C4-2B (cell line): ENCODE results near the gene PDLIM5.

Source experiments
- H3K27ac ChIP-seq: fragments of 450-650 bp; 2 replicates; pipeline ENCODE4 v1.5.1; 2017
- ZFX ChIP-seq: fragments of 450-650 bp; IDR thresholded peaks from 2 replicates; pipeline ENCODE4 v1.6.1; 2017
- TF ChIP-seq, protein P1 (sequence below): fragments of 450-650 bp; conservative IDR thresholded peaks from 2 replicates; pipeline ENCODE4 v1.5.1; 2017; ENCODE audit warnings: mild to moderate bottlenecking

PDLIM5 gene

DNA sequence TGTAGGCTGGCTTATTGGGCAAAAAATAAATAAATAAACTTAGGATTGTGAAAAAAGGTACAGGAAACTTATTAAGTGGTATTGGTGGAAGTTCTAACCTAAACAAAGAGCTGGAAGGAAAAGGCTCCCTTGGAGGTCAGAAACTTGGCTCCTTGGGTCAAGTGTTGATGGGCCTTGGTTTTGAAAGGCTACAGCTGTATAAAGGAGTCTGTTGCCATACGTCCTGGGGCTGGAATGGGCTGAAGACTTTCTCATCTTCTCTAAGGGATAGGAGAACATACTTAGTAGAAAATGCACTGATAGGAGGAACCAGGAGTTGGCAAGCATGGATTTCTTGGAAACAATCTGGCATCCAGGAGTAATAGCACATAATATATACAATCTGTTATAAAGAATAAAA is 56.6 kb downstream of the PDLIM5 start:
- no peak overlapping the region for H3K27ac ChIP-seq
- no peak for TF ChIP-seq ZFX
- TF ChIP-seq, protein P1, sequence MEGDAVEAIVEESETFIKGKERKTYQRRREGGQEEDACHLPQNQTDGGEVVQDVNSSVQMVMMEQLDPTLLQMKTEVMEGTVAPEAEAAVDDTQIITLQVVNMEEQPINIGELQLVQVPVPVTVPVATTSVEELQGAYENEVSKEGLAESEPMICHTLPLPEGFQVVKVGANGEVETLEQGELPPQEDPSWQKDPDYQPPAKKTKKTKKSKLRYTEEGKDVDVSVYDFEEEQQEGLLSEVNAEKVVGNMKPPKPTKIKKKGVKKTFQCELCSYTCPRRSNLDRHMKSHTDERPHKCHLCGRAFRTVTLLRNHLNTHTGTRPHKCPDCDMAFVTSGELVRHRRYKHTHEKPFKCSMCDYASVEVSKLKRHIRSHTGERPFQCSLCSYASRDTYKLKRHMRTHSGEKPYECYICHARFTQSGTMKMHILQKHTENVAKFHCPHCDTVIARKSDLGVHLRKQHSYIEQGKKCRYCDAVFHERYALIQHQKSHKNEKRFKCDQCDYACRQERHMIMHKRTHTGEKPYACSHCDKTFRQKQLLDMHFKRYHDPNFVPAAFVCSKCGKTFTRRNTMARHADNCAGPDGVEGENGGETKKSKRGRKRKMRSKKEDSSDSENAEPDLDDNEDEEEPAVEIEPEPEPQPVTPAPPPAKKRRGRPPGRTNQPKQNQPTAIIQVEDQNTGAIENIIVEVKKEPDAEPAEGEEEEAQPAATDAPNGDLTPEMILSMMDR: no peak

GRCh38 chr4:94508806-94509205 is 57.1 kb downstream of the PDLIM5 start:
- no peak for TF ChIP-seq ZFX
- TF ChIP-seq, protein P1: no peak
- no peak overlapping the region for H3K27ac ChIP-seq

GRCh38 chr4:94511591-94511990 is 59.8 kb downstream of the PDLIM5 start:
- TF ChIP-seq, protein P1: no peak
- TF ChIP-seq ZFX: no peak
- H3K27ac ChIP-seq: peak overlapping the region; percentile 56

DNA sequence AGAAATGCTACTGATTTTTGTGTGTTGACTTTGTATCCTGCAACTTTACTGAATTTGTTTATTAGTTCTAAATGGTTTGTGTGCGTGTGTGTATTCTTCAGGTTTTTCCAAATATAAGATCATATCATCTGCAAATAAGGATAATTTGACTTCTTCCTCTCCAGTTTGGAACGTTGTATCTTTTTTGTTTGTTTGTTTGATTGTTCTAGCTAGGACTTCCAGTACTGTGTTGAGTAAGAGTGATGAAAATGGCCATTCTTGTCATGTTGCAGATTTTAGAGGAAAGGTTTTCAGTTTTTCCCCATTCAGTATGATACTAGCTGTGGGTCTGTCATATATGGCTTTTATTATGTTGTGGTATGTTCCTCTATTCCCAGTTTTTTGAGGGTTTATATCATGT is 61.8 kb downstream of the PDLIM5 start:
- H3K27ac ChIP-seq: peak overlapping the region; percentile 86

- TF ChIP-seq, protein P1: no peak
- TF ChIP-seq ZFX: no peak
- no peak overlapping the region for H3K27ac ChIP-seq
Measured at GRCh38 chr4:94515365-94515764, 63.6 kb downstream of the PDLIM5 start.

DNA sequence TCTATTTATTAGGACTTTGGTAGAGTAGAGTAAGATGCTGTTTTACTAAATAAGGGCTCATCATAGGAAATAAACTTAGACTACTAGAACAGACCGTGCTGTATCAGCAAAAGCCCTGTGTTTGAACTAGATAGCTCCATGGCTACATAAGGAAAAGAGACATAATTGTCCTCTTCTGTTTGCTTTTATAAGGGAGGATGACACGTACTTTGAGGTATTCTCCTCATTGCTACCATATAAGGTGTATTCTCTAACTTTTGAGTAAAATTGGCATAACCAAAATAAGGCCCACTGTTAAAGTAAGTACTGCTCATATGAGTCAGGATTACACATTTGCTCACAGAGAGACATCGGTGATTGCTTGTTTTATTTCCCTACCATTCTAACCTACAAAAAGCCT is 64.3 kb downstream of the PDLIM5 start:
- peak overlapping the region; percentile 98 for H3K27ac ChIP-seq
- TF ChIP-seq, protein P1: no peak
- no peak for TF ChIP-seq ZFX

DNA sequence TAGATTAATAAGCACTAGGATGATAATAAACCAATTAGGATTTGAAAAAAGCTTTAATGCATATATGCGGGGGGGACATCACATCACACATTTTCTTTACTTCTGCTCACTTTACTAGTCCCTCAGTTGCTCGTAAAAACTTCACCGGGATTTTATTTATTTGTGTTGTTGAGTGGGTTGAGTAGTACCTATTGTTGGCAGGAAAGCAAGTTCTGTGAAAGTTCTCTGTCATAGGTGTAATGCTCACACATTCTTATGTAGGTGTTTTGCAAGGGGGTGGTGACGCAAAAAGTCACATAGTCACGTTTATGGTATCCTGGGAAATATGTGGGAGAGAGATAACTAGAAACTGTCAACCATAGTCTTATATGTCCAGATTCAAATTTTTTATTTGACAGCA is 65.3 kb downstream of the PDLIM5 start:
- no peak for TF ChIP-seq ZFX
- TF ChIP-seq, protein P1: no peak
- peak overlapping the region; percentile 98 for H3K27ac ChIP-seq

DNA sequence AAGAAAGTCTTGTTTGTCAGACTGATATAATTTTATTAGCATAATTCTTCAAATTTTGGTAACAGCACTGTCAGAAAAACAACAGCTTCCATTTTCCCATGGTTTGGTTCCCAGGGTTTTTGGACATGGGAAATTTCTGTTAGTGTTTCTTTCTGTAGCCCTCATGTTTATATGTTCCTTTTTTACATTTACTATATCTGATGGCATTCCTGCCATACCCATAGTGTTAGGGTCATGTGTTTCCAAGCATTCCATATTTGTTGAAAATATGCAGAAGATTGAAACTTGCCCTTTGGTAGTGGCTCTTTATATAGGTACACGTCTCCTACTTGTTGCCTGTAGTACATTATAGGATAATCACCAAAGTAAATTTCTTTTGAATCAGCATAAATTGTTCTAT is 65.8 kb downstream of the PDLIM5 start:
- no peak for TF ChIP-seq ZFX
- TF ChIP-seq, protein P1: no peak
- no peak overlapping the region for H3K27ac ChIP-seq
